ENCODE measurements around the gene PCYT1B.
"Not testable (repeated sequence)": the region's sequence is repeated elsewhere in the genome, so short reads cannot be mapped to it uniquely, and the experiment has no call there.

The PCYT1B gene

DNA sequence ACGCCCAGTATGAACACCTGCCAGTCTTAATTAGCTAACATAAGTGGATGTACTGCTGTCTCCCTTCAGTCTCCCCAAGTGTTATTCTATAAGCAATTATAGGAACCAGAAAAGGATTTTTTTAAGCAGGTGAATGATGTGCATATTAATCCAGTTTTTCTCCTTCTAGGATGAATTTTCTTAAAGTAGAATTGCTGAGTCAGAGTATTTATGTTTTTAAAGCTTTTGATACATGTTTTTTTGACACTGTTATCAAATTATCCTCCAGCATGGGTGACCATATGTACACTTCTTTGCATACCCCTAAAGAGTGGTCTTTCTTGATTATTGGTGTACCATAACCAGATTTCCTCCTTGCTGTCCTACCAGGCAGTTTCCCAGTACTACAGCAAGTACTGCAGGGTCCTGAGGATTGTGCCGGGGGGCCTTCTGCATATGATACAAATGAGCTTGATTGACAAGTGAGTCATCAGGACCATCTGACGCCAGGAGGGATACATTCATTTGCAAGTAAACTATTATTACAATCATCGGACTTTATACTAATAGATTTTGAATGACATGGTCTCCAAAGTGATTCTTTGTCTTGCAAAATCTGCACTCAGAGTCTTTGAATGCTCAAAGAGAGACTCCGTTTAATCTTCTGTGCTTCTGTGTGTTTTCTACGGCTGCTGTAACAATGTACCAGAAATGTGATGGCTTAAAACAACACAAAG is 10.7 kb upstream of the PCYT1B start:
- no peaks in the 10 kb centered on the region for H3K4me1 ChIP-seq (ENCODE audit: low read length)

DNA sequence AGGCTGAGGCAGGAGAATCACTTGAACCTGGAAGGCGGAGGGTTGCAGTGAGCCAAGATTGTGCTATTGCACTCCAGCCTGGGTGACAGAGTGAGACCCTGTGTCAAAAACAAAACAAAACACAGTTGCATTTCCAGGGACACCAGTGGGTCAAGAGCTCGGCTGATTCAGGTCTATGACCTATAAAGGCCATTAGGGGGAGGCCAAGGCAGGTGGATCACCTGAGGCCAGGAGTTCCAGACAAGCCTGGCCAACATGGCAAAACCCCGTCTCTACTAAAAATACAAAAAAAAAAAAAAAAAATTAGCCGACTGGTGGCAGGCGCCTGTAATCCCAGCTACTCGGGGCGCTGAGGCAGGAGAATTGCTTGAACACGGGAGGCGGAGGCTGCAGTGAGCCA is 8.5 kb upstream of the PCYT1B start:
- not testable (repeated sequence) for H3K9me3 ChIP-seq (ENCODE audit: insufficient read depth, low read length); H3K4me3 ChIP-seq (ENCODE audit: low read length); H3K9ac ChIP-seq (ENCODE audit: low read length); H3K4me1 ChIP-seq (ENCODE audit: low read length); H2AFZ ChIP-seq (ENCODE audit: low read depth, low read length); H3K27ac ChIP-seq (ENCODE audit: low read length); H3K79me2 ChIP-seq (ENCODE audit: low read length); H3K27me3 ChIP-seq (ENCODE audit: low read depth, low read length); H3K36me3 ChIP-seq (replicated peaks; ENCODE audit: low read depth, low read length); H4K20me1 ChIP-seq (ENCODE audit: insufficient read depth, low read length); H3K4me2 ChIP-seq (ENCODE audit: low read length)

More for the DNA sequence above, 10.7 kb upstream of the PCYT1B start:
- Histone ChIP-seq H4K20me1 (ENCODE audit: insufficient read depth, low read length) (no peaks in the 10 kb centered on the region), H2AFZ (ENCODE audit: low read depth, low read length) (no peak overlapping the region), H3K4me3 (ENCODE audit: low read length) (no peak overlapping the region), H3K79me2 (ENCODE audit: low read length) (no peaks in the 10 kb centered on the region), H3K9ac (ENCODE audit: low read length) (no peak overlapping the region), H3K27me3 (ENCODE audit: low read depth, low read length) (0 out of 2 replicates have a peak, but pooled peaks cover 3% of the 10 kb centered on the region), H3K4me2 (ENCODE audit: low read length) (no peak overlapping the region), H3K9me3 (ENCODE audit: insufficient read depth, low read length) (no peaks in the 10 kb centered on the region), H3K27ac (ENCODE audit: low read length) (no peak overlapping the region), H3K36me3 (replicated peaks; ENCODE audit: low read depth, low read length) (no peaks in the 10 kb centered on the region)
- no peak for TF ChIP-seq EZH2phosphoT487 (IDR thresholded peaks at IDR 0.05; ENCODE audit: low read depth)
- TF ChIP-seq, protein P1, sequence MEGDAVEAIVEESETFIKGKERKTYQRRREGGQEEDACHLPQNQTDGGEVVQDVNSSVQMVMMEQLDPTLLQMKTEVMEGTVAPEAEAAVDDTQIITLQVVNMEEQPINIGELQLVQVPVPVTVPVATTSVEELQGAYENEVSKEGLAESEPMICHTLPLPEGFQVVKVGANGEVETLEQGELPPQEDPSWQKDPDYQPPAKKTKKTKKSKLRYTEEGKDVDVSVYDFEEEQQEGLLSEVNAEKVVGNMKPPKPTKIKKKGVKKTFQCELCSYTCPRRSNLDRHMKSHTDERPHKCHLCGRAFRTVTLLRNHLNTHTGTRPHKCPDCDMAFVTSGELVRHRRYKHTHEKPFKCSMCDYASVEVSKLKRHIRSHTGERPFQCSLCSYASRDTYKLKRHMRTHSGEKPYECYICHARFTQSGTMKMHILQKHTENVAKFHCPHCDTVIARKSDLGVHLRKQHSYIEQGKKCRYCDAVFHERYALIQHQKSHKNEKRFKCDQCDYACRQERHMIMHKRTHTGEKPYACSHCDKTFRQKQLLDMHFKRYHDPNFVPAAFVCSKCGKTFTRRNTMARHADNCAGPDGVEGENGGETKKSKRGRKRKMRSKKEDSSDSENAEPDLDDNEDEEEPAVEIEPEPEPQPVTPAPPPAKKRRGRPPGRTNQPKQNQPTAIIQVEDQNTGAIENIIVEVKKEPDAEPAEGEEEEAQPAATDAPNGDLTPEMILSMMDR (IDR thresholded peaks at IDR 0.05; ENCODE audit: low read depth, low read length), result no peak

DNA sequence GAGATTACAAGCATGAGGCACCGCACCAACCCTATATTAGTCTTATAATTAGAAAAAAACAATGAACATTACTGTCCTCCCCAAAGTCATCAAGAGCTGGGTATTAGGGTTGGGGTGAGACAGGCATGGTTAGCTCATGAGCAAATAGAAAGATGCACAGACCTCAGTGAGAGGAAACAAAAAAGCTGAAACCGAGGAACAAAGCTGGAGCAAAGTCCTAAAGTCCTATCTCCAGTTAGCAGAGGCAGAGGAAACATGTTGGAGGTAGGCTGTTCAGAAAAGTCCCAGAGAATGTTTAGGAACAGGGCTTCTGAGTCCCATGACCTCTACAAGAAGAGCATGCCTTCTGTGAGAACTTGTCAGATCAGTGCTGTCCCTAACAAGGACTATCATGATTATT is 4.6 kb upstream of the PCYT1B start:
- Histone ChIP-seq H3K79me2 (ENCODE audit: low read length) (no peaks in the 10 kb centered on the region), H3K4me1 (ENCODE audit: low read length) (no peaks in the 10 kb centered on the region), H3K4me2 (ENCODE audit: low read length) (no peak overlapping the region)

DNA sequence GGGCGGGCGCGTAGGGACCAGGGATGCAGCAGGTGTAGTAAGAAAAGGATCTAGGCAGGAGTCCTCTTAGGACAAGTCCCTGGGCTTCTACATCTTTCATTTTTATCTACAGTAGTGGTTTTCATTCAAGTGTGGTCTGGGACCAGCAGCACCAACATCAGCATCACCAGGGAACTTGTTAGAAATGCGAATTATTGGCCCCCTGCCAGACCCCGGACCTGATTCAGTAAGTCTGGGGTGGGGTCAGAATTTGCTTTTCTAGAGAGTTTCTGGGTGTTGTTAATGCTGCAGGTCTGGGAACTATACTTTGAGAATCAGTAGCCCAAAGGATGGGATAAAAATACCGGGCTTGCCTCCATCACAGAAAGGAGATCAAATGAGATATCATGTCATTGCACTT is 1.3 kb upstream of the PCYT1B start:
- Histone ChIP-seq H3K36me3 (replicated peaks; ENCODE audit: low read depth, low read length) (no peaks in the 10 kb centered on the region), H3K4me2 (ENCODE audit: low read length) (no peak overlapping the region), H3K4me3 (ENCODE audit: low read length) (no peak overlapping the region), H3K4me1 (ENCODE audit: low read length) (no peaks in the 10 kb centered on the region), H3K9ac (ENCODE audit: low read length) (no peak overlapping the region), H3K27me3 (ENCODE audit: low read depth, low read length) (peaks cover 4% of the 10 kb centered on the region; the same call in 1 of the 2 replicates), H4K20me1 (ENCODE audit: insufficient read depth, low read length) (no peaks in the 10 kb centered on the region), H3K9me3 (ENCODE audit: insufficient read depth, low read length) (no peaks in the 10 kb centered on the region), H3K79me2 (ENCODE audit: low read length) (no peaks in the 10 kb centered on the region), H3K27ac (ENCODE audit: low read length) (no peak overlapping the region), H2AFZ (ENCODE audit: low read depth, low read length) (no peak overlapping the region)
- no peak for TF ChIP-seq EZH2phosphoT487 (IDR thresholded peaks at IDR 0.05; ENCODE audit: low read depth)
- TF ChIP-seq, protein P1 (IDR thresholded peaks at IDR 0.05; ENCODE audit: low read depth, low read length), result no peak

More for the DNA sequence above, 4.6 kb upstream of the PCYT1B start:
- TF ChIP-seq, protein P1 (IDR thresholded peaks at IDR 0.05; ENCODE audit: low read depth, low read length), result no peak
- no peak overlapping the region for H3K27ac ChIP-seq (ENCODE audit: low read length)
- no peak overlapping the region for H3K4me3 ChIP-seq (ENCODE audit: low read length)
- no peaks in the 10 kb centered on the region for H4K20me1 ChIP-seq (ENCODE audit: insufficient read depth, low read length)
- H3K9ac ChIP-seq (ENCODE audit: low read length), result no peak overlapping the region
- H2AFZ ChIP-seq (ENCODE audit: low read depth, low read length), result no peak overlapping the region
- no peaks in the 10 kb centered on the region for H3K27me3 ChIP-seq (ENCODE audit: low read depth, low read length)
- no peaks in the 10 kb centered on the region for H3K36me3 ChIP-seq (replicated peaks; ENCODE audit: low read depth, low read length)
- no peaks in the 10 kb centered on the region for H3K9me3 ChIP-seq (ENCODE audit: insufficient read depth, low read length)
